Hepatic stellate cell (primary cell): ENCODE data around the gene PRDM1.

ENCODE experiments used
- DNase-seq: peaks from one replicate; pipeline ENCODE4 v3.0.0; 2011; ENCODE audit warnings: low spot score

PRDM1 gene

DNA sequence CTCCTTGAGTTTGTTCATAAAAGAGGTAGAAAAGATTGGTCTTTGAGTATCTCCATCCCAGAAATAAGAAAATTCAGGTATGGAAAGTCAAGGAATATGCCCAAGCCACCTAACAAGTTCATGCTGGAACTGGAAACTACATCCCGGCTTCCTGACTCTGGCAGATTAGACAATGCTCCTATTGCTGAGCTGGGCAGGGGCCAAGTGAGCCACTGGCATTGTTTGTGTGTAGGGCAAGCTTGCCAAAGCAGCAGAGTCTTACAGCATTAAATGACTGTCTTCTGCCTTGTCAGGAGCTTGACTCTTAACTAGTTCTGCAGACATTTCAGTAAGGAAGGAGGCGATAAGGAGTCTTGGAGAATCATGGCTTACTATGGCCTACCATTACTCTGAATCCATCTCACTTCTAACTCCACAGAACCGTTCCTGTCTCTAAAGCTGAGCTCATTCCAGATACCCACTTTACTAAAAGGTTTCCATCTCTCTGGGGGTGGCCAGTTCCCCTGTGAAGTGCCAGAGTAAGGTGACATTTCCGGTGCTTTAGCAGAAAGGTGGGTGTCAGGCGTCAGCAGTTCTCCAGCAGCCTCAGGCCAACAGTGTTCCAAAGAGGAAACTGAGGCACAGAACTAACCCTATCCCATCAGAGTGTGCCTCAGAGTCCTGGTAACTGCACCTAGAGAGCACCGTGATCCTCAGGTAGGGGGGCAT lies 30.1 kb downstream of the PRDM1 start:
- no peak for DNase-seq

DNA sequence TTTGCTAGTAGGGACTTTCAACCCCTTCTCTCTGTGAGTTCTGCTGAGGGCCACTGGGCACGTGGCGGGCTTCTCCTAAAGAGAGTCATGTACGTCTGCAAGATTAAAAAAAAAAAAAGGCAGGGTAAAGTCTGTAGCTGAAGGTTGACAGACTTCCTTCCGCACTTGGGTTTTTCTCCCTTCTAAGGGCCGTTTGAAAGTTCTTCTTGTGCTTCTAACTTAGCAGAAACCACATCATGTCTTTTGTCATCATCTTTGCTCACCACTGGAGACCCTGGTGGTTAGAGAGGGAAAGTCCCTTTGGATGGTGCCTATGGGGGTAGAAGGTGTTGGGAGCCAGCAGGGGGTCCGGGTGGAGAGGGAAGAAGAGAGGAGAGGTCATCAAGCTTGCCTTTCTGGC lies 31.4 kb downstream of the PRDM1 start:
- DNase-seq, result no peak

DNA sequence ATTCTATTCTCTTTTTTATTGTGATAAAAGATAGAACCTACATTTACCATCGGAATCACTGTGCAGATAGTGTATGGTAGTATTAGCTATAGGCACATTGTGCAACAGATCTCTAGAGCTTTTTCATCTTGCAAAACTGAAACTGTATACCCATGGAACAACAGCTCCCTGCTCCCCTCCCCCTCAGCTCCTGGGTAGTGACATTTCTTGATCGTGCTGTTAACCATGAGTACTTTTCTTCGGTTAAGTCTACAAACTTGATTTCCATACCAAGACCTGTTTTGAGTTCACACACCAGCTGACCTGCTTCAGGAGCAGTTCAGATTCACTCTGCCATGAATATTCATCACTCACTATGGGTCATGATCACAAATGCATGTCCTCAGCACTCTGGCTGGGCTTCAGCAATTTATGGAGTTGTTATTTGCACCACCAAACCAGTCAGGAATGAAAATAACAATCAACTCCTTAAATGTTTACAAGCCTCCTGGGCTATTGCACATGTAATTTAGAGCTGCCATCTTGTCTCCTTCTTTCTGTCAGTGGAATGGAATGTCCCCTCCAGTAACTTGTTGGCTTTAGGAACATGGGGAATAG lies 32.8 kb downstream of the PRDM1 start:
- no peak for DNase-seq

DNA sequence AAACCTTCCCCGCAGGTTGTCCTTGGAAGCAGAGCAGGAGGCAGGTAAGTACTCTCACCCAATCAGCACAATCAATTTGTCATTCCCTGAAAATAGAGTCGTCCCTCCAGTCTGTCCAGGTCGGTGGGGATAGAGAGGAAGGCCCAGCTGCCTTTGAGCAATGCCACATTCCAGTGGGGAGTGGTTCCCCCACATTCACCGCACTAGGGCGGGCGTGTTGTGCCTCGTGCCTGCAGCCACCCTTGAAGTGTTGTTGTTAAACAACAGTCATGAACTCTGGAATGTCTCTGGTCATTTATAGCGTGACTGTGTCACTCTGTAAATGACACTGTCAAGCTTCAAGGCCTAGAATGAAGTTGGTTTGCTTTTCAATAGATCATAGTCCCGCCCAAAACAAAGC lies 33.4 kb downstream of the PRDM1 start:
- DNase-seq, result no peak

DNA sequence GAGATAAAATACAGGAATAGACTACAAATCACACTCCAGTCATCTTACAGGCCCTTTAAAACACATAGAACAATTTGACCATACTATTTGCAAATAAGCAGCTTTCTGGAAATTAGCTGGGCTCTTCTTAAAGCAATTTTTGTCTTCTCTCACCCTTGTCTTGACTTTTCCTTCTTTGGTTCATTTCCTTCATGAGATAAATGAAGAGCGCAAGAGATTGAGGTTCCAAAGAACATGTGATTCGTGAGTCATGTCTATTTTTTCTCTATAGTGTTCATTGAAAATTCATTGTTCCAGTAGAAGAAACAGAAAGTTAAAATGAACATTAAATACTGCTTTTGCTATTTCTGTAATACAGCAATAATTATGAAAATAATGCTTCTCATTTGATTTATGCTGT lies 33.9 kb downstream of the PRDM1 start:
- DNase-seq, result no peak

DNA sequence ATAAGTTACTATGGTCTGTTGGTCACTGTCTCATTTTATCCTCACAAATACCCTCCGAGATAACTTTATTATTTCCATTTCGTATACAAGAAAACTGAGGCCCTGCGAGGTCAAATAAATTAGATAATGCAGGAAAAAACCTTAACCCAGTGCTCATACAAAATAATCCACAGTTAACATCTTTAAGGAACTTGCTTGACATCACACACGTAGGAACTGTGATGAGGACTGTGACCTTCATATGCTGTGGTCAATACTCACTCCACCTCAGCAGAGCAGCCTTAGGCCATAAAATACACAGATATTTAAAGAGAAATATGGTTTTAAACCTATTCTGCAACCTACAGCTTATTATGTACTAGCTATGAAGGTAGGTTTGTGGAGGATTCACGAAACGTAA lies 34.3 kb downstream of the PRDM1 start:
- DNase-seq, result no peak

DNA sequence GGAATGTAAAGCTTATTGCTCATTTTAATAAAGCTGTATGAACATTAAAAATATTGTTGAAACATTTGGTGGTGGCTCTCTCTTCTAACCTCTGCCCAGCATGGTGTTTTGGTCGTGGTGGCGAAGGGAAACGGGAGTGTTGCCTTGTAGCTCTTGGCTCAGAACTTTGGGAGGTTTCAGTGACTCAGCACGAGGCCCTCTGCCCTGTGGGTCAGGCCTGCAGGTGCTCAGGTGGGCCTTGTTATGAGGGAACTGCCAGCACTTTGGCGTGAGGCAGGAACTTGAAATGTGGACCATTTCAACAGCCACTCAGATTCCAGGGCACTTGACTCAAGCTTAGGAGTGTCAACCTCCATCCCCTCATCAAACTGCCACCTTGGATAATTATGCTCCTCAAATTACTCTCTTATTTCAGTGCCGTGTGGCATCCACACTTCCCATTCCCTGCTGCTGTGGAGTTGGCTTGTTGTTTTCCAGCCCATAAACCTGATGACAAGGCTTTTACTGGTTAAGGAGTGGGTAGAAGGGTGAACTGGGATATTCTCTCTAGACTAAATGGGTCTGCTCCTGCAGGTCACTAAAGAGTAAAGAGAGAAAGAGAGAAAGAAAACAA lies 36.3 kb downstream of the PRDM1 start:
- no peak for DNase-seq

DNA sequence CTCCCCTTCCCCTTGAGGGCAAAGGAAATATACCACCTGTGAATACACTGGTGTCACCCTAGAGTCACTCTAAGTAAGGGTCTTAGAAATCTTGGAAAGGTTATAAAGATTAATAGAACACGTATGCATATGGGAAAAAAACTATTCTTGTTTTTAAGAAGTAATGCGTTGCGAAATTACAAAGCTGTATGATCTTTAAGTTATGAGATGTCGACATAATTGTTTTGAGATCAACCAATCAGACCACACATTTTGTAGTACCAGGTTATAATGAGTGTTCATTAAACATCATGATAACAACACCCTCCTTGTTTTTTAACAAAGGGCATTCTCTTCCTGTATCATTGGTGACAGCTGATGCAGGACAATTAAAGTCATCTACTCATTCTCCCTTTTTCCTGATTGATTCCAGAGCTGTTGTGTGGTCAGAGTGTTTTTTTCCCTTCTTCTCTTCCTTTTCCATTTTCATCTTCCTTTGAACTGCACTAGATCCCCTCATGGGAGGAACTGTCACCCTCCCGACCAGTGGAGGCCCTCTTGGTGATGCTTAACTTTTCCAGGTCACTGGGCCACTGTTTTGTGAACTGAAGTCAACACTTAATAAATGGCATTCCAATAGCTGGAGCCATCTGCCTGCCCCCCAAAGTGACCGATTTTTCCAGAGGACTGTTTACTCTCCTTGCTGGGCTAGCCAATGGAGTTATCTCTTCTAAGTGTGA lies 37.0 kb downstream of the PRDM1 start:
- DNase-seq, result no peak

DNA sequence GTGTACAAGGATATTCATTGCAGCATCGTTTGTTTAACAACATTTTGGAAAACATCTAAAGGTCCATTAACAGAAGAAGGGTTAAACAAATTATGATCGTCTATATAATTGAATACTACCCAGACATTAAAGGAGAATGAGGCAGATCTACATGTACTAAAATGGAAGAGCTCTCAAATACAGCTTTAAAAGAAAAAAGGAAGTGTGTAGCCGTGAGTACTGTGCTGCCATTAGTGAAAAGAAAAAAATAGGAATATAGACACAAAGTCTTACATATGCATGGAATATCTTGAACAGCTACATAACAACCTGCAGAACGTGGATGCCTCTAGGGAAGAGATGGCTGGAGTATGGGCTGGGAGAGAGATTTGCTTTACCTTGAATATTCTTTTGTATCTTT lies 37.9 kb downstream of the PRDM1 start:
- DNase-seq, result no peak

DNA sequence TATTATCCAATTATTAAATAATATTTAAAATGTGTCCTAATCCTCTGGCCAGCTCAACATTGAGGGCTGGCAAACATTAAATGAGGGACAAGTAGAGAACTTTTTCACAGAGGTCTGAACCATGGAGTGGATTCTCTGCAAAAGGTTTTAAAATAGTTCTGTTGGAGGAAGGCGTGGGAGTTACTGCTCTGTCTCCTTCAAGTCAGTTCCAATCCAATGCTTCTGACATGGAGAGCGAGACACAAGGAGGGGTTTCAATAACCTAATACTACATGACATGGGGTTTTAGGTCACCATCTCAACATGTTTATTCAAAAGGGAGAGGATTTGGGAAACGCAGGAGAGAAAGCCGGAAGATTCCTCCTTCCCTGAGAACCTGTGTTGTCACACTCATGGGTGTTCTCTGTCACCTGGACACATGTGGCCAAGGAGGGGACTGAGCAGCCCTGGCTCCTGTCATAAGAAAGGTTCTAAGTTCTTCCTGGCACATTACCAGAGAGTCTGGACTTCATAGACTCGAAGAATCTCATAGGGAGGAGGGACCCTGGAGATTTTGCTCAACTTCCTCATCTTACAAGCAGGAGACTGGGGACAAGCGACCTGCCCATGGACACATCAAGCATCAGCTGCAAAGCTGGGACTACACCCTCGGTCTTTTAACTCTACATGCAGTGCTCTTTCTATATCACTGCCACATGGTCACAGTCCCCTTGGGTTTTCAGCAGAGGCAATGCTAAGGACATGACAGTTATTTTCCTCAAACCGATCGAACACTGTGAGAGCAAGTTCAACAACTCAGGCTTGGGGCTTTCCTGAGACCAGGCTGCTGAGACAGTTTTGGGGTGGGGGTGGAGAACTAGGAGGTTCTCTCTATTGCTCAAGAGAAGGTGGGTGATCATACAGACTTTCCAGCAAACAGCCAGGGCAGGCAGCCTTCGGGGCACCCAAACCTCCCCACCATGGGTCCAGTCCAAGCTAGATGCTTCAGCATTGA lies 38.6 kb downstream of the PRDM1 start:
- DNase-seq, result no peak

DNA sequence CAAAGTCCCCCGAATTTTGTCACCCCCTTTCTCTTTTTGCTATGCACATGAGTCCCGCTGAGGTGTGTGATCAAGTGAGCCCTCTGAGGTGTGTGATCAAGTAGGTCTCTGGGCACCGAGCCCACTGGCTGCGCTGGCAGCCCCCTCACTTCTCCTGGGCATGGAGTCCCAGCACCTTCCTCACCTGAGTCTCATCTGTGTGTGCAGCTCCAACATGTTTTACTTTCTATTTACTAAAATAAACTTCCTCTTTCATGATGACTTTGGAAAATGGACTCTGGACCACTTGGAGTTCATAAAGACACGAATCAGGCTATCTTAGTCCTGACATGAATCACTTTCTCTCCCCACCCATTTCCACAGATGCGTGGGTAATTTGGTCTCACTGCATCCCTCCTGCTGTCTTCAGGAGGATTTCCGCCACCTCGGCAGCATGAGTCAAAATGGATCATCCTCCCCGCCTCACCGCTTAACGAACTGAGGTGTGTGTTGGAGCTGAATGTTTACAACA lies 39.8 kb downstream of the PRDM1 start:
- no peak for DNase-seq

DNA sequence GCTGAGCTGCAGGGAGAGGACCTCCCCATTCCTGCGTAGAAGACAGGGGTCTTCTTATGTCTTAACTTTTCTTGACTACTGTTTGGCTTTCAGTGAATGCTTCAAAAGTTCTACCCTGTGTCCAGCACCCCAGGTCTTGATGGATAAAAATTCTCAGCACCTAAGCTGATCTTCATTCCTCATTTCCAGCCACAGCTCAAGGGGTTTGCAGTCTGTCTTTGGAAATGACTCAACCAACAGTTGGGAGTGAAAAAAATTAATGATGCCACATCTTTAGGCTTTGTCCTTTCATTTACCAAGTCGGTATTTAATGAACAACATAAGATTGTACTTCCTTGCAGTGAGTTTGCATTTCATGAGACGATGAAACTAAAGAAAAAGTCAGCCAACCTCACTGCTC lies 40.3 kb downstream of the PRDM1 start:
- DNase-seq, result no peak

DNA sequence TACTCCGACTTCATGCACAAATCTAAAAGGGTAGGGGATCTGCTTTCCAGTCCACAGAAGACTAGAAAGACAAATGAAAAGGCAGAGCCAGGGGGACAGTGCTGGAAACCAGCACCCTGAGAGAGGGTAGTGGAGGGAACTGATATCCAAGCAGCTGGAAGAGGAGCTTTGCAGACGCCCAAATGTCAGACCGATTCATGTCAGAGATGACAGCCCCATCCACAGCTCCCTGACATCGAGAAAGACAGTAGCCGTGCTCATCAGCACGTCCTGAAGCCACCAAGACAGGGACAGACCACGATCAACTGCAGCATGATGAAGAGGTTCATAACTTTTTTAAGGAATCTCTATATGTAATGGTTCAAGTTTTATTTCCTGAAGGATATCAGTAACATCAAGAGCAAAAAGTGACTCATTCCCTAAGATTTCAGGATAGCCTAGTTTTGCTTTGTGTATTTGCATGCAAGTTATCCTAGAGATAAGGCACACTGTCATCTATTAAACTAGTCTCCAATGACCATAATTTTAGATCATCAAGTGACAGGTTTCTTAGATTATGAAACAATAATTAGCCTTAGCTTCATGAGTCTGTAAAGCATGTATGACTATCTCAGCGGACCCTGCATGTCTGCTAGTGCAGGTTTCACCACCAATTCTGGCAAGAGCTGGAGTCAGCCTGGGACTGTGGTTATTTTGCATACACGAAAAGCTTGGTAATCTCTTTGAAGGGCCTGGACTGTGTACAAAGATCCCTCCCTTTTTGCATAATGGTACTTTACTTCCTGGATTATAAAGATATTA lies 43.0 kb downstream of the PRDM1 start:
- DNase-seq, result peak; percentile 79

DNA sequence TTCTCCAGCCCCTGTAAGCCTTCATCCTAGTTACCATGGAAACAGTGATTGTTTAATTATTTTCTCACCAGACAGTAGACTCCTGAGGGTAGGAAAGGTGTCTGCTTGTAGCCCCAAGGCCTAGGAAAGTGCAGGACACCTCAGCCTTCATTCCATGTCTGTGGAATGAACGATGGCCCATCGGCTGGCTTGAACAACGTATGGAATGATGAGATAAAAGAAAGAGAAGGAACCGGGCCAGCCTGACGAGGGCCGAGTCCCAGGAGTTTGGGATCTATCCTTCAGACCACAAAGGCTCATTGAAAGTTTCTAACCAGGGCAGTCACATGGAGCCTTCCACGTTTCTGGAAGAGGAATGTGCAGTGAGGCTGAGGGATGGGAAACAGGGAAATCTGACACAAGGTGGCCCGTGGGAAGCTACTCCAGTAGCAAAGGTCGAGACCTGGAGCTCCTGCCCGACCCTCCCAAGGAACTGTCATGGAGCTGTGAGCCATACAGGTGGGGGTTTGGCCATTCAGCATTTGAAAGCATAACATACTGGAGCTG lies 46.1 kb downstream of the PRDM1 start:
- no peak for DNase-seq

DNA sequence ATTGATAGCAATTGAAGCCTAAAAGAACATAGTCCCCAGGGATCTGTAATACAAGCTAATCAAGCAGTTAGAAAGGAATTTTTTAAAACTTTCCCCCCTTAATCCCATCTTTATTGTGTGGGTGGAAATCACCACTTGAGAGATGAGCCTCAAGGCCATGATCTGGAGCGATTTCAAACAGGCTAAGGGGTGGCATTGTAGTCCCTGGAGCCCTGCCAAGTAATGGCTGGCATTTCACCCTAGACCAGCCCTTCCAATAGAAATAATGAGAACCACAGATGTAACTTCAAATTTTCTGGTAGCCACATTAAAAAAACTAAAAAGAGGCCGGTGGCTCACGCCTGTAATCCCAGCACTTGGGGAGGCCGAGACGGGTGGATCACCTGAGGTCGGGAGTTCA lies 46.9 kb downstream of the PRDM1 start:
- no peak for DNase-seq

DNA sequence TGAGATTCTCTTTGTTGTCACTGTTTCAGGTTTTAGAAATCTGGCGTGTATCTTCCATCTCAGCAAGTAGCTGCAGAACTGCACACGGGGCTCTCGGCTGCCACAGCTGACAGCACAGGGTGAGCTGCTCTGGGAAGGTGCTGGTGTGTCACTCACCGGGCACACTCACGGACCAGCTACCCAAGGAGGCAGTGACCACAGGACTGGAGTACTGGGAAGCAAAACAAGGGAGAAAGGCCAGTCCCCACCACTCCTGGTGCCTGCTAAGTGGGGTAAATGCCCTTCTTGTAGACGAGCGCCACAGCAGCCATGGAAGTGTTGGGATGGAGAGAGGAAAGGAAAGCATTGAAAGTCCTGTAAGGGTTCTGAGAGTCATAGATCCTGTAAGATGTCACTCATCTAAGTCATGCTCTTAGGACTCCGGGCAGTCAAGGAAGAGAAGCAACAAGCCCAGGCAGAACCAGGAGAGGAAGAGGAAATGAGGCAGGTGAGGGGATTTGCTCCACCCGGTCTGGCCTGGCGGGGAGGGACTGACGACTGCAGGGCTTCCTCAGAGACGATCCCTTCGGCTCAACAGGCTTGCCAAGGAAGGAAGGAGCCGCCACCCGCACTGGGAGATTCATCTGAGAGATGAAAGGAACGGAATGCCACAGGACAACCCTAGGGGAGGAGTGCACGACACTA lies 48.1 kb downstream of the PRDM1 start:
- DNase-seq, result no peak

DNA sequence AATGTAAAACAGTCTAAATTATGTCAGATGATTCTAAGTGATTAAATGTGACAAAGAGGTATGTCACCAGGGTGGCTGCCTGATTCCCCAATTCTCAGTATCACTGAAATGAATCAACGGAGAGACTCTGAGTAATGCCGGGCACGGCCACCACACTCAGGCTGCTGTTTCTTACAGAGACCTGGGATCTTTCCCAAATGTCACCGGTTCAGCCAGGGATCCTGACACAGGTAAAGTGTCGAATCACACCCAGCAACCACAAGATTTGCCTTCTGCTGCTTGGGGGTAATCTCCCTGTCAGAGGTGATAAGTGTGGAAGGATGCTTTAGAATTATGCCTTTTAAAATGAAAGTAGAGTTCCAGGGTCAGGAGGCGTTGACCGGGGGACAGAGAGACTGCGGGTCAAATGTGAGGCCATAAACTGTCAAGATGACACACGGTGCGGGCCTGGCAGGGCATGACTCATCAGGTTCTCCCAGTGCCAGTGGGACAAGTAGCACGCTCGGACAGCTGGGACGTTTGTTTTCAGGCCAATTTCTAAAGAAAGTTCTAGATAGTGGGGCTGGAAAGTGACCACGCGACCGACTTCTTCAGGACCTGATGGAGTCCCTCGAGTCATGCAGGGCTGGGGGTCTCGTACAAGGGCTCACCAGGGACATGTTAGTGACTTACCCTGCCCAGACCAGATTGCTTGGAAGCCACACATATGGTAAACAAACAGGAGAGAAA lies 48.9 kb downstream of the PRDM1 start:
- peak; percentile 75 for DNase-seq

DNA sequence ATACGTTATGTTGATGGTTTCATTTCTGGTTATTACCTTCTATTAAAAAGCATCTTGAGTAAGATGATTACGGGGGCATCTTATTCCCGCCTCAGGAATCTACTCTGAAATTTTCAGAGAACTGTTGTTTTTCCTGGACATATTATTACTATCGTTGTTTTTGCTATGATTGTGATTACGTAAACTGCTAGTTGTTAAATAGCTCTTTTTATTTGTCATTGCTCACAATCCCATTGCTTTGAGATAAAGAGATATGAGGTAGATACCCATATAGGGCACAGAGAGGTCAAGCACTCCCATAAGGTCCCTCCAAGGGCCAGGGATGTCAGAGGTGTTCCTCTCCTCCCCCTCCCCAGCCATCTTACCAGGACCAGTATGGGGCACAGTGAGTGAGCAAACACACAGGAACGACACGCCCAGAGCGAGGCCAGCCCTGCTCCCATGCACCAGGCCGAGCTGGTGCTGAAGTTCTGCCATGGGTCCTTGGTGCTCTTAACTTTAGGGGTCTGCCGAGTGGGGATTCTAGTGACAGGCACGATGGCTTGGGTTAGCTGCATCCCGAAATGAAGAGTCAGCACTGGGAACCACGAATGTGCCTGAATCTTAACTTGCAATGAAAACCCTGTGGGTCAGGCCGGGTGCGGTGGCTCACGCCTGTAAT lies 49.9 kb downstream of the PRDM1 start:
- DNase-seq, result no peak

DNA sequence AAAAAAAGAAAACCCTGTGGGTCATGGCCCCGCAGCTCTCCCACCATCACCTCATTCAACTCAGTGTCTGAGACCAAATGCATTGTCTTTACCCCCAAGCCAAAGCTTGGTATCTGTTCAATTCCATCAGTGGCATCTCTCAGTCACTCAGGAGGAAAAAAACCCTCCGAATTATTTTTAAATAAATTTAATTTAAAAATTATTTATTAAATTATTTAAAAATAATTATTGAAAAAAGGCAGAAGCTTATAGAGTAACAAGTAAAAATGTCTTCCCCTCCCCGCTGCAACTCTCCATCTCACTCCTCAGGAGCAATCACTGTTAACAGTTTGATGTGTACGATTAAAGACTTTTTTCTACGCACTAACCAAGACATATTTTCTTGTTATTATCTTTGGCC lies 50.7 kb downstream of the PRDM1 start:
- DNase-seq, result no peak
